ENCODE results near the gene FCRL3.

DNA sequence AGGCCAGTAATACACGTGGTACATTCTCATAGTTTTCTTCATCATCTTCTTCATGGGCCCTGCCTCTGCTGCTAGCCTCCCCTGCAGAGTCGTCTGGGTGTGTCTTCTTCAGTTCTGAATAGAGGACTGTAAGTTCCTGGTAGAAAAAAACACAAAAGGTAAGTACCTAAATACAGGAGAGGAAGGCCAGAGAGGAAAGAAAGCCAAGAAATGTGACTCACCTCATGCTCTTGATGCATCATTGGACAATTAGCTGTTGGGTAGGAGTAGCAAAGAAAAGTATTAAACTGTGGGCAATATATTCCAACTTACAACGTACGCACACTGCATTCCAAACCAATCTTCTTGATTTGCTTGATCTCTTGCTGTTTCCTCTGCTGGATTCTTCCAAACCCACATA is 21.8 kb downstream of the FCRL3 start:
- TF ChIP-seq, protein P1, sequence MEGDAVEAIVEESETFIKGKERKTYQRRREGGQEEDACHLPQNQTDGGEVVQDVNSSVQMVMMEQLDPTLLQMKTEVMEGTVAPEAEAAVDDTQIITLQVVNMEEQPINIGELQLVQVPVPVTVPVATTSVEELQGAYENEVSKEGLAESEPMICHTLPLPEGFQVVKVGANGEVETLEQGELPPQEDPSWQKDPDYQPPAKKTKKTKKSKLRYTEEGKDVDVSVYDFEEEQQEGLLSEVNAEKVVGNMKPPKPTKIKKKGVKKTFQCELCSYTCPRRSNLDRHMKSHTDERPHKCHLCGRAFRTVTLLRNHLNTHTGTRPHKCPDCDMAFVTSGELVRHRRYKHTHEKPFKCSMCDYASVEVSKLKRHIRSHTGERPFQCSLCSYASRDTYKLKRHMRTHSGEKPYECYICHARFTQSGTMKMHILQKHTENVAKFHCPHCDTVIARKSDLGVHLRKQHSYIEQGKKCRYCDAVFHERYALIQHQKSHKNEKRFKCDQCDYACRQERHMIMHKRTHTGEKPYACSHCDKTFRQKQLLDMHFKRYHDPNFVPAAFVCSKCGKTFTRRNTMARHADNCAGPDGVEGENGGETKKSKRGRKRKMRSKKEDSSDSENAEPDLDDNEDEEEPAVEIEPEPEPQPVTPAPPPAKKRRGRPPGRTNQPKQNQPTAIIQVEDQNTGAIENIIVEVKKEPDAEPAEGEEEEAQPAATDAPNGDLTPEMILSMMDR (IDR thresholded peaks at IDR 0.05), result no peak
- TF ChIP-seq POLR2A (IDR thresholded peaks at IDR 0.05), result no peak

Measured in lower leg skin (tissue), 3 donors.